ENCODE measurements around the gene CACHD1.

The CACHD1 gene

DNA sequence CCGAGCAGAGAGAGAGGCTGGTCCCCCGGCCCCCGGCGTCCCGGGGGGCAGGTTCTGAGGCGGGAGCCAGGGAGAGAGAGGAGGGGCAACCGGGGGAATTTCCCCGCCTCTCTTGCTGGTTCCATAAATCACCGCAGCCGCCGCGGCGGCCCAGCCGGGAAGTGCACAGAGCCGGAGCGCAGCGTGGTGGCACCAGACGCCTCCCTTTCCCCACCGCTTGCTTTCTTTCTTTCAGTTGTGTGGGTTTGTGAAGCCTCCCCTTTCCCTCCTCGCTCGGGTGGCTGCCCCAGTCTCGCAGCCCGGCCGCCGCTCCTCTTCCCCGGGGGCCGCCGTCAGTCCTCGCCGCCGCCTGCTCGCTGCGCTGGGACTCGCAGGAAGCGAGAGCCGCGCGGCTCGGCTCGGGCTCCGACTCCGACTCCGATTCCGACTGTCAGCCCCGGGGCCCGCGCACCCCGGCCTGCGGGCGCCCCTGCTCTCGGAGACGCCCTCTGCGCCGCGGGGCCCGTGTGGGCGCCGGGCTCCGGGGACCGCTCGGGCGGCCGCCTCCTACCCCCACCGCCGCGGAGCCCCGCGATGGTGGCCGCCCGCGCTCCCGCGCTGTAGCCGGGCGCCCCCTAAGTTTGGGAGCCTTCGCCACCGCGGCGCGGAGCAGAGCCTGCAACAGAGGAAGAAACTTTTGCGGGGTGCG, at the start of gene CACHD1:
CACHD1 (plus strand) TSS at position 153 of the 688 bp plus-strand sequence. CDS start 616 bp downstream, outside the sequence.
- peak; percentile 66 to 70 for ATAC-seq

DNA sequence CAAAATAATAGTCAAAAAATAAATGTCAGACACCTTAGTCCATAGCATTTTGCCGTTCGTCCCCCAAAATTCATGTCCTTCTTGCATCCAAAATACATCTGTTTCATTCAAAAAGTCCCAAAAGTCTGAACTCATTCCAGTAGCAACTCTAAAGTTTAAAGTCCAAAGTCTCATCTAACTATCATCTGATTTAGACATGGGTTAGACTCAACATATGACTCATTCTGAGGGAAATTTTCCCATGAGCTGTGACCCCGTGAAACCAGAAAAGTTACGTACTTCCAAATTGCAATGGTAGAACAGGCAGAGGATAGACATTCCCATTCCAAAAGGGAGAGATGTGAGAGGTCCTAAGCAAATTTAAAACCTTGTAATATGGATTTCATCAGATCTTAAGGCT, 48.6 kb upstream of the CACHD1 start:
- ATAC-seq: no peak

GRCh38 chr1:64423526-64423925, 46.4 kb upstream of the CACHD1 start:
- ATAC-seq: no peak

DNA sequence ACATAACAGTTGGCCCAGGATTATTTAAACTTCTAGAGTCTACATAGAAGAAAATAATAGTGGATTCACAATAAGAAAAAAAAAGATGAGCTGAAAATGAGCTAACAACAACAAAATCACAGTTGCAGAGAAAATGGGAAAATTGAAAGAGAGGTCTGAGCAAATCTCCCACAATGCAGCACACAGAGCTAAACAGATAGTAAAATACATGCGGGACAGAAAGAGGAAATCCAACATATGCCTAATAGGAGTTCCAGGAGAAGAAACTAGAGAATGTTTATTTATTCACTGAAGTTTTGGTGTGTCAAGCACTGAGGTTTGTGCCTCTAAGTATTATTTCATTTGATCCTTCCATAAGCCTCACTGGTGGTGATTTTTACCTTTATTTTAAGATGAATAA, 45.5 kb upstream of the CACHD1 start:
- ATAC-seq: no peak

DNA sequence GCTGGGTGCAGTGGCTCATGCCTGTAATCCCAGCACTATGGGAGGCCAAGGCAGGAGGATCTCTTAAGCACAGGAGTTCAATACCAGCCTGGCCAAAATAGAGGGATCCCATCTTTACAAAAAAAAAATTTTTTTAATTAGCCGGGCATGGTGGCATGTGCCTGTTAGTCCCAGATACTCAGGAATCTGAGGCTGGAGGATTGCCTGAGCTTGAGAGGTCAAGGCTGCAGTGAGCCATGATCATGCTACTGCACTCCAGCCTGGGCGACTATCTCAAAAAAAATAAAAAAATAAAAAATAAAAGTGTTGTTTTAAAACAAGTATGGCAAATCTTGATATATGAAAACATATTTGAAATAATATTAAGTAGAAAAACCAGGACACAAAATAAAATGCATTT, 44.4 kb upstream of the CACHD1 start:
- no peak for ATAC-seq

- ATAC-seq: no peak
Observed at GRCh38 chr1:64426681-64427080, 43.2 kb upstream of the CACHD1 start.

- no peak for ATAC-seq
Observed at GRCh38 chr1:64427879-64428278, 42.0 kb upstream of the CACHD1 start.

DNA sequence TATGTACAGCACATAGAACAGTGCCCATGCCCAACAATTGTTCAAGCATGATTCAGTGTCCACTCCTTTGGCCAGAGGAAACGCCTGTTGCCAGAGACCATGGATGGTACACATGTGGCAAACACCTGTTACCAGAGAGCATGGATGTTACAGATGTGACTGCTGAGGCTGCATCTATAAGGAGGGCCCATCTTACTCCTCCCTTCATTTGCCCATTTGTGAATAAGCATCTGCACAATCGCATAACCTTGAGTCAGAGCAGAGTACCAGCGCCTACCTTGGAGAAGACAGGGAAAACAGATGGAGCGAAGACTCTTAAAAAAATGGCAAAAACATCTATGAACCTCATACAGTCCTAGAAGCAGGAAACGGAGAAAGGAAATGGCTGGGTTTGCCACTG, 36.6 kb upstream of the CACHD1 start:
- no peak for ATAC-seq

DNA sequence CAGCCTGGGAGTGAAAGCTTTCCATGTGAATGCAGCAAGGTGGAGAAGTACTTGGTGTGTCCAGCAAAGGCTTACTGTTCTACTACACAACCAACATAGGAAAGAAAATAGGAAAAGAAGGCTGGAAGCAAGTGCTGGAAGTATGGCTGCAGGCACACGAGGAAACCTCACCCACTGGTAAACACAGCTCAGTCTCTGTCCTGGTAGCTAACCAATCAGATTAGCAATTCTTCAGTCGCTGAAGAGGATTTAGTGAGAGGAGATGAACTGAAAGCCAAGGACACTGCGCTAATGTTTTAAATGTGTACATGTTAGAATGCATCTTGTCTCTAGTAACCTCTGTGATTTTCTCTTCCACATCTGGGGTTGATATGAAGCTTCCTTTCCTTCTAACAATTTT, 36.2 kb upstream of the CACHD1 start:
- no peak for ATAC-seq

- ATAC-seq: no peak
Observed at GRCh38 chr1:64435000-64435399, 34.9 kb upstream of the CACHD1 start.

GRCh38 chr1:64437453-64437852, 32.5 kb upstream of the CACHD1 start:
- ATAC-seq: no peak

DNA sequence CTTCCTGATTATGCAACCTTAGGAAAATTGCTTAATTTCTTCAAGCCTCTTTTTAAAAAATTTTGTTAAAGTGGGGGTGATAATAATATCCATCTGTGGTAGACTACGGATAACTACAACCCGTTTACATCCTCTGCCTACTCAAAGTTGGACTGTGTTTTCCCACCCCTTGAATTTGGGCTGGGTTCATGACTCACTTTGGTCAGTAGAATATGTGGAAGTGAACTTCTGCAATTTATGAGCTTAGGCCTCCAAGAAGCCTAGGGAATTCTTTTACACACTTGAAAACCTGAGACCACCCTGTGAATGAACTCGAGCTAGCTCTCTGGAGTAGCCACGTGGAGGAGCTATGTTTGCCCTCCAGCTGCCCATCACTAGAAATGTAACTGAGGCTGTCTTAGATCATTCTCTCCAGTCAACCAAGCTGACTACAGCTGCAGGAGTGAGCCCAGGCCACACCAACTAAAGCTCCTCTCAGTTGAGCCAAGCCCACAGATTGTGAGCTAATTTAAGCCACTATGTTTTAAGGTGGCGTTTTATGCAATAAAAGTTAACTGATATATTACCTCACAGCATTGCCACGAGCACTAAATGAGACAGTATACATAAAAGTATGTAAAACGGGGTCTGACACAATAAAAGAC, 29.6 kb upstream of the CACHD1 start:
- no peak for ATAC-seq

DNA sequence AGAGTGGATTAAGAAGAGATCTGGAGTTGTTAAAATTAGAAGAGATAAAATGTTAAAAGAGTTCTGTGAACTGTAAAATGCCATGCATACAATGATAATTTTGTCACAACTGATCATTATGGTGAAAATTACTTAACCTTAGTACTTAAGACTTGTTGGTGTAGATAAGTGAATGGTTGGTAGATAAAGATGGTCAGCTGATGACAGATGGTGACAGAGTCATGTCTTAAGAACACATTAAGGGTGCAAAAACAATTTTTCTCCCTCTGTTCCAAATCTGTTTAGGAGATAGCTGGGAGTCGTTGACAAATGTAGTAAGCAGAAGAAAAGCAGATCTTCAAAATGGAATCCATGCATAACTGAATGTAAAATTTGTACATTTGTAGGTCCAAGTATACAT, 18.5 kb upstream of the CACHD1 start:
- ATAC-seq: no peak

DNA sequence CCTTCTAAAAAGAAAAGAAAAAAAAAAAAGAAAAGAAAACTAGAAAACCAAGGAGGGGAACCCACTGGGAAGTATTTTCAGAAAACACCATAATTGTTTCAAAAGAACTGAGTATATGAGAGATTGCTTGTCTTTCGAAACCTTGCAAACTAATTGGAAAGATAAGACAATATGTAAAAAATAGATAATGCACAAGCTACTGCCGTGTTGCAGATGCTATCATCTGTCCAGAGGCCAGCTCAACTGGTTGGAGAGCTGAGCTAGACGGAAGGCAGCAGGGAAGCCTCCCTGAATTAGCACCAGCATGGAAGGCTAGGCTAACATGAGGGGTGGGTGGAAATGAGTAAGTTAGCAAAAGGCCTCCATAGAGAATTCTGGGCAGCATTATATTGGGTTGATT, 16.2 kb upstream of the CACHD1 start:
- ATAC-seq: no peak

DNA sequence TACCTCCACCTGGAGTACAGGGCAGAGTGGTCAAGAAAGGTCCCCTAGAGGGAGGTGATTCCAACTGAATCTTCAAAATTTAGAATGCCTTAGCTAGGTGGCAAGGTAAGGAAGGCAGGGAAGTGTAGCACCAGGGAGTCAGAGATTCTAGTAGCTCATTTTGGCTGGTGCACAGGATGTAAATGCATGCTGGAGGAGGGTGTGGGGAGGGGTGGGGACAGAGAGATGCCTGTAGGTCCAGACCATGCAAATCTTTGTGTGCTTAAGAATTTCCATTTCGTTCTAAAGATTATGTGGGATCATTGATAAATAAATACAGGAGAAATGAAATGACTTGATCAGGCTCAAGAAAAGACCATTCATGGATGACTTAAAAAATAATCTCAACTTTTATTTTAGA, 11.0 kb upstream of the CACHD1 start:
- no peak for ATAC-seq

GRCh38 chr1:64459743-64460142, 10.2 kb upstream of the CACHD1 start:
- no peak for ATAC-seq

DNA sequence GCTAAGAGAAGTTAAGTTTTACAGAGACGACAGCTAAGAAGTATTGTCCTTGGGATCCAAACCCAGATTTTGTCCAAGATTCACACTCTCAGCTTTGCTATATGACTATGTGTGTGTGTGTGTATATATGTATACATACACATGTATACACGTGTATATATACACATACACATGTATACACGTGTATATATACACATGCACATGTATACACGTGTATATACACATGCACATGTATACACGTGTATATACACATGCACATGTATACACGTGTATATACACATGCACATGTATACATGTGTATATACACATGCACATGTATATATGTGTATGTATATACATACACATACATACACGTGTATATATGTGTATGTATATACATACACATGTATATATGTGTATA, 3.9 kb upstream of the CACHD1 start:
- ATAC-seq: no peak

DNA sequence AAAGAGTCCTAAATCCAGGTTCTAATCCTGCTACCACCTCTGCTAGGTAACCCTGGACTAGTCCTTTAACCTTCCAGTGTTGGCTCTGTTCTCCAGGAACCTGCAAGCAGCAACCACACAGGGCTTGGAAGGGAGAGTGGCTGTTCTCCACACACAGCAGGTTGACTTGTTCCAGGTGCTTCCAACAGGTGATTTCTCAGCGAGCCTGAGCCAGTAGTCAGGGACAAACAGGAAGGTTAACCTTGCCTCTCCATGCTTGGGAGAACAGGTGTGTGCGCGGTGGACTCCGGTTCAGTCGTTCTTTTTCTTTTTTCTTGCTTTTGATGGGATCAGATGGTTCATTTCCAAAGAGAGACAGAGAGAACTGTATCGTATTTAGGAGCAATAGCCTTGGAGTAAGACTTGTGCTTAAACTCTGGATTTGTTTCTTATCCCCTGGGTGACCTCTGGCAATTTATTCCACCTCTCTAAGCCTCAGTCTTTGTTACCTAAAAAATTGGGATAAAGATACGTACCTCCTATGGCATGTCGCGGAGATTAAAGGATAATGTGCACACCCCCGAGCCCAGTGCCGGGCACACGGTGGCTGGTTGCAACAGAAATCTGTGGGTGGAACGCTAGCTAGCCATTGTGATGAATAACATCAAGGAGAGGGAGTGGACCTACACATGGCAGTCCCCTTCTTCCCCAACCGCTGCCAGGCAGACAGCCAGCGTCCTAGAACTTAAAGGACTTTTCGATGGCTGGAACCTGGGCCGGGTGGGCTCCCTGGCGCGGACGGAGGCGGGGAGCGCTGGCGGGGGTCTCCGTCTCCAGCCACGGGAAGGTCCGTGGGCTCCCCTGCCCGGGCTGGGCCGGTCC, 583 bp upstream of the CACHD1 start:
- no peak for ATAC-seq

DNA sequence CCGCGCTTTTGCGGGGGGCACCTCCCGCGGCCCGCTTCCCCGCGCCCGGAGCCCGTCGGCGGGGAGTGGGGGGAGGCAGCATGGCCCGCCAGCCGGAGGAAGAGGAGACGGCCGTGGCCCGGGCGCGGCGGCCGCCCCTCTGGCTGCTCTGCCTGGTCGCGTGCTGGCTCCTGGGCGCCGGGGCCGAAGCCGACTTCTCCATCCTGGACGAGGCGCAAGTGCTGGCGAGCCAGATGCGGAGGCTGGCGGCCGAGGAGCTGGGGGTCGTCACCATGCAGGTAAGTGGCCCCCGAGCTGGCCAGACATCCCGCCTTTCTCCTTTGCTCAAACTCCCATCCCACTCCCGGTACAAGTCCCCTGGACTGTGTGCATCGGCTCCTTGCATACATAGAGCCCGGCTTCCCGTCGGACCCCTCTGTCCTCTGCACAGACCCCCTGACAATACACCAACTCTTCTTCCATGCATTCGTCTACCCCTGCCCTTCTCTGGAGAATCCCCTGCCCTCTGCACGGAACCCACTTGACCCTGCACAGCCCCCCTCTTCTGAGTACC, 812 bp downstream of the CACHD1 start:
- ATAC-seq: peak; percentile 15 to 24

GRCh38 chr1:64471218-64472039, 1.5 kb downstream of the CACHD1 start:
- no peak for ATAC-seq

DNA sequence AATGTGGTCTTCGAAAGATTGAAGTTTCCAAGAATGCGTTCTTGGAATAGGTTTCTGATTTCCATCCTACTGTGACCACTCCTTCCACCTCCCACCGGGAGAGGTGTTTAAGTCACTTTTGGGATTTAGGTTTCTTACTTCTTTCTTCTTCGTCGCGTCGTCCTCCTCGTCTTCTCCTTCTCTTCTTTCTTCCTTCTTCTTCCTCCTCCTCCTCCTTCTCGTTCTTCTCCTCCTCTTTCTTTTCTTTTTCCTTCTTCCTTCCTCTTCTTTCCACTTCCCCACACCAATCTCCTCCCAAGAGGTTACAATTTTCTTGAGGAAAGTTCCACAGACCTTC, 2.1 kb downstream of the CACHD1 start:
- no peak for ATAC-seq

- ATAC-seq: no peak
Observed at GRCh38 chr1:64472805-64473204, 2.9 kb downstream of the CACHD1 start.

DNA sequence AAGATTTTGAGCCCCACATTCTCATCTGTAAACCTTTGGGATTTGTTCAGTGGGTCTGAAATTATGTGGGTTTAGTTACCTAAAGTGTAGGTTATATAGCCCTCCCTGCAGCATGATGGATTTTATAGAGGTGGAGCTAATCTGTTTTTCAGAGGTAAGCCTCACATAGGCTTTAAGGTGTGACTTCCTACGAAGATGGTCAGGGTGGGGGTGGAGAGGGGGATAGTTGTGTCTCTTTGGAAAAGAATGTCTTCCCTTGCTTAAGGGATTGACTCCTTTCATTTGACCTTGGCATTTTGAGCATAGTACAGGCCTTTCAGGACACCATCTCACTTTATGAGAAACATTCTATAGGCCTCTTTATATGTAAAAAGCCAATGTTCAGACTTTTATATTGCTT, 3.4 kb downstream of the CACHD1 start:
- no peak for ATAC-seq
